ENCODE data around the gene FES. TPM values are rescaled to one million over a fixed set of nuclear protein-coding genes. Genes with fewer than 3 reads are reported as not detected.

FES gene
- total RNA-seq, 4 donors from 2014 or later: 5.3 to 13.5 (median 10.1) TPM

- peaks cover 0 to 41% of the 10 kb centered on the region in 2 donors for H3K36me3 ChIP-seq
- peak overlapping the region; percentile 85 to 97 (median 94) for H3K27ac ChIP-seq
- peak overlapping the region; percentile 70 to 81 (median 74) for H3K4me3 ChIP-seq
- DNase-seq (no peak), ATAC-seq (peak in 1 of 2 donors; percentile 9)
- no peaks in the 10 kb centered on the region for H3K9me3 ChIP-seq
- in situ Hi-C loops (cut with MboI; ENCODE audit: low sequenced_read_pairs in 4 of 4): no loop called here
- H3K27me3 ChIP-seq: no peaks in the 10 kb centered on the region
- H3K4me1 ChIP-seq: peaks cover 22 to 32% of the 10 kb centered on the region in 2 donors
- intact Hi-C loops (cut with DNase I; ENCODE audit: low total_unique reads): loop anchor here (1.0 to 2.0 kb wide), 3 partner anchors 12 to 90 kb away; partner anchors contain the start of gene PRC1
- TF ChIP-seq POLR2A (IDR thresholded peaks at IDR 0.05) (no peak), CTCF (IDR thresholded peaks at IDR 0.05 in 4 of 5, conservative IDR thresholded peaks at IDR 0.05 in 1 of 5) (no peak)
These were observed 19.6 kb downstream of the FES start for GRCh38 chr15:90903733-90904536.

- H3K4me1 ChIP-seq: peaks cover 22 to 32% of the 10 kb centered on the region in 2 donors
- no peak for ATAC-seq
- no peak for DNase-seq
These were observed 20.4 kb downstream of the FES start for GRCh38 chr15:90904746-90905145.

GRCh38 chr15:90905306-90906180 lies 21.2 kb downstream of the FES start:
- TF ChIP-seq POLR2A (IDR thresholded peaks at IDR 0.05) (no peak), CTCF (IDR thresholded peaks at IDR 0.05 in 4 of 5, conservative IDR thresholded peaks at IDR 0.05 in 1 of 5) (no peak)
- intact Hi-C loops (cut with DNase I; ENCODE audit: low total_unique reads): no loop called here
- H3K4me3 ChIP-seq: no peak overlapping the region
- ATAC-seq (no peak), DNase-seq (no peak)
- H3K4me1 ChIP-seq: peaks cover 22 to 32% of the 10 kb centered on the region in 2 donors
- in situ Hi-C loops (cut with MboI; ENCODE audit: low sequenced_read_pairs in 4 of 4): no loop called here
- peaks cover 0 to 56% of the 10 kb centered on the region in 2 donors for H3K36me3 ChIP-seq
- H3K9me3 ChIP-seq: no peaks in the 10 kb centered on the region
- H3K27ac ChIP-seq: peak overlapping the region in 2 of 4 donors; percentile 8 to 20
- H3K27me3 ChIP-seq: no peaks in the 10 kb centered on the region

More at GRCh38 chr15:90904746-90905145, 20.4 kb downstream of the FES start:
- in situ Hi-C loops (cut with MboI; ENCODE audit: low sequenced_read_pairs in 4 of 4): no loop called here
- intact Hi-C loops (cut with DNase I; ENCODE audit: low total_unique reads): no loop called here
- TF ChIP-seq CTCF (IDR thresholded peaks at IDR 0.05 in 4 of 5, conservative IDR thresholded peaks at IDR 0.05 in 1 of 5): no peak
- no peak for TF ChIP-seq POLR2A (IDR thresholded peaks at IDR 0.05)
- H3K27me3 ChIP-seq: no peaks in the 10 kb centered on the region
- H3K9me3 ChIP-seq: no peaks in the 10 kb centered on the region
- peak overlapping the region in 2 of 4 donors; percentile 94 to 97 for H3K27ac ChIP-seq
- peaks cover 0 to 48% of the 10 kb centered on the region in 2 donors for H3K36me3 ChIP-seq
- no peak overlapping the region for H3K4me3 ChIP-seq

GRCh38 chr15:90906181-90906849 lies 22.0 kb downstream of the FES start:
- Histone ChIP-seq H3K4me3 (no peak overlapping the region), H3K27ac (peak overlapping the region in 2 of 4 donors; percentile 55 to 62), H3K36me3 (peaks cover 0 to 64% of the 10 kb centered on the region in 2 donors), H3K4me1 (peaks cover 22 to 32% of the 10 kb centered on the region in 2 donors), H3K9me3 (no peaks in the 10 kb centered on the region), H3K27me3 (no peaks in the 10 kb centered on the region)
- no peak for TF ChIP-seq POLR2A (IDR thresholded peaks at IDR 0.05)
- no peak for TF ChIP-seq CTCF (IDR thresholded peaks at IDR 0.05 in 4 of 5, conservative IDR thresholded peaks at IDR 0.05 in 1 of 5)
- intact Hi-C loops (cut with DNase I; ENCODE audit: low total_unique reads) (no loop called here), in situ Hi-C loops (cut with MboI; ENCODE audit: low sequenced_read_pairs in 4 of 4) (no loop called here)
- ATAC-seq: no peak
- no peak for DNase-seq

All from gastrocnemius medialis (tissue), 4 donors.